ENCODE data around the gene TYMS. TPM values are rescaled to one million over a fixed set of nuclear protein-coding genes. Genes with fewer than 3 reads are reported as not detected.

Gene TYMS
- total RNA-seq, 1 experiment from 2014 or later: 202 TPM

- ATAC-seq (0 out of 2 replicates have a peak, but pooled peaks have one; percentile 21), DNase-seq (ENCODE audit: low read depth, low spot score) (no peak)
- CTCF ChIA-PET: interaction anchor here (0.5 kb wide), 1 partner anchor 74 kb away, joined by 3 read pairs; no protein-coding TSS in a partner anchor
- Histone ChIP-seq H3K4me1 (ENCODE audit: control insufficient read depth, insufficient read depth, low read length) (no peaks in the 10 kb centered on the region), H3K4me3 (ENCODE audit: low read depth in 2 of 2, low read length in 2 of 2) (no peak overlapping the region), H3K27me3 (ENCODE audit: control insufficient read depth, insufficient read depth, low read length) (no peaks in the 10 kb centered on the region), H3K27ac (ENCODE audit: low read length) (no peak overlapping the region), H3K36me3 (ENCODE audit: control insufficient read depth, insufficient read depth, low read length) (no peaks in the 10 kb centered on the region), H3K9me3 (ENCODE audit: control insufficient read depth, insufficient read depth, low read depth, low read length) (no peaks in the 10 kb centered on the region)
- POLR2A ChIA-PET: no interaction called here
- in situ Hi-C loops (cut with HindIII; ENCODE audit: low pct_unique_long_range_greater_than_20kb, low sequenced_read_pairs) (no loop called here), intact Hi-C loops (cut with micrococcal nuclease; ENCODE audit: unreplicated experiment) (loop anchor here (2.0 kb wide), 1 partner anchor 329 kb away; no protein-coding TSS in a partner anchor)
- TF ChIP-seq, protein P1, sequence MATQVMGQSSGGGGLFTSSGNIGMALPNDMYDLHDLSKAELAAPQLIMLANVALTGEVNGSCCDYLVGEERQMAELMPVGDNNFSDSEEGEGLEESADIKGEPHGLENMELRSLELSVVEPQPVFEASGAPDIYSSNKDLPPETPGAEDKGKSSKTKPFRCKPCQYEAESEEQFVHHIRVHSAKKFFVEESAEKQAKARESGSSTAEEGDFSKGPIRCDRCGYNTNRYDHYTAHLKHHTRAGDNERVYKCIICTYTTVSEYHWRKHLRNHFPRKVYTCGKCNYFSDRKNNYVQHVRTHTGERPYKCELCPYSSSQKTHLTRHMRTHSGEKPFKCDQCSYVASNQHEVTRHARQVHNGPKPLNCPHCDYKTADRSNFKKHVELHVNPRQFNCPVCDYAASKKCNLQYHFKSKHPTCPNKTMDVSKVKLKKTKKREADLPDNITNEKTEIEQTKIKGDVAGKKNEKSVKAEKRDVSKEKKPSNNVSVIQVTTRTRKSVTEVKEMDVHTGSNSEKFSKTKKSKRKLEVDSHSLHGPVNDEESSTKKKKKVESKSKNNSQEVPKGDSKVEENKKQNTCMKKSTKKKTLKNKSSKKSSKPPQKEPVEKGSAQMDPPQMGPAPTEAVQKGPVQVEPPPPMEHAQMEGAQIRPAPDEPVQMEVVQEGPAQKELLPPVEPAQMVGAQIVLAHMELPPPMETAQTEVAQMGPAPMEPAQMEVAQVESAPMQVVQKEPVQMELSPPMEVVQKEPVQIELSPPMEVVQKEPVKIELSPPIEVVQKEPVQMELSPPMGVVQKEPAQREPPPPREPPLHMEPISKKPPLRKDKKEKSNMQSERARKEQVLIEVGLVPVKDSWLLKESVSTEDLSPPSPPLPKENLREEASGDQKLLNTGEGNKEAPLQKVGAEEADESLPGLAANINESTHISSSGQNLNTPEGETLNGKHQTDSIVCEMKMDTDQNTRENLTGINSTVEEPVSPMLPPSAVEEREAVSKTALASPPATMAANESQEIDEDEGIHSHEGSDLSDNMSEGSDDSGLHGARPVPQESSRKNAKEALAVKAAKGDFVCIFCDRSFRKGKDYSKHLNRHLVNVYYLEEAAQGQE (IDR thresholded peaks at IDR 0.05; ENCODE audit: insufficient read depth in 1 of 2, low read depth in 2 of 2, low read length in 1 of 2): no peak
- no peak for TF ChIP-seq POLR2AphosphoS5 (IDR thresholded peaks at IDR 0.05; ENCODE audit: low read depth, low read length)
- no peak for TF ChIP-seq TCF7L2 (IDR thresholded peaks at IDR 0.05; ENCODE audit: low read depth, low read length)
- no peak for TF ChIP-seq SIN3A (IDR thresholded peaks at IDR 0.05; ENCODE audit: borderline replicate concordance, insufficient read depth, low read depth, low read length)
- no TSS peak for BruUV-seq (replicated peaks)
These were observed 41.7 kb upstream of the TYMS start for GRCh38 chr18:615773-616172.

GRCh38 chr18:616380-616995 lies 41.0 kb upstream of the TYMS start:
- Histone ChIP-seq H3K27me3 (ENCODE audit: control insufficient read depth, insufficient read depth, low read length) (no peaks in the 10 kb centered on the region), H3K4me1 (ENCODE audit: control insufficient read depth, insufficient read depth, low read length) (no peaks in the 10 kb centered on the region), H3K4me3 (ENCODE audit: low read depth in 2 of 2, low read length in 2 of 2) (no peak overlapping the region), H3K27ac (ENCODE audit: low read length) (no peak overlapping the region), H3K9me3 (ENCODE audit: control insufficient read depth, insufficient read depth, low read depth, low read length) (no peaks in the 10 kb centered on the region), H3K36me3 (ENCODE audit: control insufficient read depth, insufficient read depth, low read length) (no peaks in the 10 kb centered on the region)
- peak; percentile 72; the same call in 1 of the 2 replicates for TF ChIP-seq CTCF (IDR thresholded peaks at IDR 0.05)
- no peak for TF ChIP-seq POLR2AphosphoS5 (IDR thresholded peaks at IDR 0.05; ENCODE audit: low read depth, low read length)
- TF ChIP-seq TCF7L2 (IDR thresholded peaks at IDR 0.05; ENCODE audit: low read depth, low read length): no peak
- ATAC-seq: peak; percentile 60; the same call in 1 of the 2 replicates
- in situ Hi-C loops (cut with HindIII; ENCODE audit: low pct_unique_long_range_greater_than_20kb, low sequenced_read_pairs): no loop called here
- intact Hi-C loops (cut with micrococcal nuclease; ENCODE audit: unreplicated experiment): loop anchor here (2.0 kb wide), 1 partner anchor 330 kb away; no protein-coding TSS in a partner anchor
- BruUV-seq (replicated peaks): no TSS peak
- ChIA-PET POLR2A (no interaction called here), CTCF (interaction anchor here (0.5 kb wide), 1 partner anchor 75 kb away, joined by 3 read pairs; no protein-coding TSS in a partner anchor)
- no peak for DNase-seq (ENCODE audit: low read depth, low spot score)

All from Panc1 (cell line).